Measurements from ENCODE around the gene ZNF578.

DNA sequence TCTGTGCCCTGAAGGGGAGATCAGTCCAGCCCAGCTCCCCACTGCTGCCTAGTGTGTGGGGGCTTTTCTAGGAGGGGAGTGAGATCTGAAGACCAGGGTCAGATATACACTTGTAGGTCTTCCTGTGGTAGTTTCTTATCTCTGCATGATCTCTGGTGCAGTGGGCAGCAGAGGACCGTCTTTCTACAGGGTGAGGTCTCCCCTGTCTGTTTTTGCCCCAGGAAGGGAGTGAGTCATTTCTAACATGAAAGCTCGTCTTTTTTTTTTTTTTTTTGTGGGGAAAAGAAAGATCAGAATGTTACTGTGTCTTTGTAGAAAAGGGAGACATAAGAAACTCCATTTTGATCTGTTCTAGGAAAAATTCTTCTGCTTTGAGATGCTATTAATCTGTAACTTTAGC, 65.3 kb downstream of the ZNF578 start:
- TF ChIP-seq YY1 (IDR thresholded peaks at IDR 0.05; ENCODE audit: insufficient read depth, insufficient read length) (no peak), ZNF274 (IDR thresholded peaks at IDR 0.05; ENCODE audit: low read depth, low read length) (no peak)

Data from NT2/D1 (cell line).